Uterus (tissue), 2 donors: ENCODE results near the gene ELMO1.

Experiments
- CTCF ChIP-seq, 4 experiments: fragments of 200-600 bp in 2 of 4; fragments of 450-650 bp in 2 of 4; sonication (generic) in 2 of 4; IDR thresholded peaks; one replicate each; pipeline ENCODE4 v1.5.1; 2016 to 2019; ENCODE audit warnings: antibody characterized with exemption in 4 of 4, mild to moderate bottlenecking in 2 of 4, moderate library complexity in 1 of 4
- POLR2A ChIP-seq, 2 donors: fragments of 450-650 bp; IDR thresholded peaks; one replicate each; pipeline ENCODE4 v1.6.1; 2016; ENCODE audit warnings: antibody characterized with exemption in 2 of 2, mild to moderate bottlenecking in 1 of 2, moderate library complexity in 1 of 2

- TF ChIP-seq CTCF (IDR thresholded peaks at IDR 0.05) (no peak), POLR2A (IDR thresholded peaks at IDR 0.05) (no peak)
Measured at GRCh38 chr7:37197108-37197507, 251.6 kb downstream of the ELMO1 start.
